CD14-positive monocyte (primary cell): Measurements from ENCODE around the gene MCC. TPM values are rescaled to one million over a fixed set of nuclear protein-coding genes. Genes with fewer than 3 reads are reported as not detected.

Experiments used
- DNase-seq, 3 donors: peaks; one replicate each; pipeline ENCODE4 v3.0.0-alpha.2; 2011 to 2022
- H2AFZ ChIP-seq: 2 replicates; pipeline ENCODE4 v1.6.0; 2012; ENCODE audit warnings: mild to moderate bottlenecking, low read depth, low read length, inconsistent platforms; ENCODE audit not compliant: insufficient read depth, poor library complexity, severe bottlenecking
- H3K27ac ChIP-seq, 2 donors: 1 replicate in 1 of 2; 2 replicates in 1 of 2; pipeline ENCODE4 v1.5.1; 2012 to 2013; ENCODE audit warnings: low read length in 2 of 2, control low read depth in 1 of 2, inconsistent platforms in 1 of 2, low read depth in 1 of 2, mild to moderate bottlenecking in 1 of 2
- H3K27me3 ChIP-seq, 2 donors: one replicate each; pipeline versions ENCODE4 v1.6.0 to v1.6.1; 2011 to 2013; ENCODE audit warnings: low read length in 2 of 2; ENCODE audit not compliant: control insufficient read depth in 2 of 2, insufficient read depth in 2 of 2
- H3K36me3 ChIP-seq, 2 donors: replicated peaks in 1 of 2; 1 replicate in 1 of 2; 2 replicates in 1 of 2; pipeline versions ENCODE4 v1.5.1 to v1.6.1; 2012 to 2013; ENCODE audit warnings: low read length in 2 of 2, control low read depth in 1 of 2, inconsistent platforms in 1 of 2, mild to moderate bottlenecking in 1 of 2; ENCODE audit not compliant: insufficient read depth in 2 of 2, control insufficient read depth in 1 of 2
- H3K4me1 ChIP-seq, 2 donors: 1 replicate in 1 of 2; 2 replicates in 1 of 2; pipeline versions ENCODE4 v1.5.1 to v1.6.1; 2012 to 2013; ENCODE audit warnings: low read length in 2 of 2, control low read depth in 1 of 2, inconsistent platforms in 1 of 2, mild to moderate bottlenecking in 1 of 2, moderate library complexity in 1 of 2; ENCODE audit not compliant: insufficient read depth in 2 of 2, control insufficient read depth in 1 of 2
- H3K4me2 ChIP-seq: replicated peaks from 2 replicates; pipeline ENCODE3; 2012; ENCODE audit warnings: low read length, moderate library complexity, mild to moderate bottlenecking; ENCODE audit not compliant: poor library complexity, severe bottlenecking; ENCODE audit errors: extremely low read depth
- H3K4me3 ChIP-seq, 3 experiments: fragments of 200-600 bp in 1 of 3; sonication (generic) in 1 of 3; replicated peaks in 1 of 3; 1 replicate in 2 of 3; 2 replicates in 1 of 3; pipeline ENCODE4 v1.5.1; 2011 to 2013; ENCODE audit warnings: low read length in 3 of 3, mild to moderate bottlenecking in 3 of 3, control low read depth in 2 of 3, low read depth in 2 of 3, inconsistent platforms in 1 of 3, moderate library complexity in 1 of 3
- H3K79me2 ChIP-seq: 2 replicates; pipeline ENCODE4 v1.6.0; 2012; ENCODE audit warnings: mild to moderate bottlenecking, control low read depth, inconsistent platforms, low read length, moderate library complexity; ENCODE audit not compliant: insufficient read depth
- H3K9ac ChIP-seq: 2 replicates; pipeline ENCODE4 v1.6.0; 2017; ENCODE audit warnings: low read length, mild to moderate bottlenecking; ENCODE audit not compliant: insufficient read depth, poor library complexity, severe bottlenecking
- H3K9me3 ChIP-seq, 2 donors: replicated peaks in 1 of 2; 1 replicate in 1 of 2; 2 replicates in 1 of 2; pipeline versions ENCODE4 v1.5.1 to v1.6.1; 2012 to 2013; ENCODE audit warnings: low read length in 2 of 2, control low read depth in 1 of 2; ENCODE audit not compliant: control insufficient read depth in 1 of 2, insufficient read depth in 1 of 2
- H4K20me1 ChIP-seq: 2 replicates; pipeline ENCODE4 v1.6.0; 2012; ENCODE audit warnings: mild to moderate bottlenecking, low read length, control low read depth, moderate library complexity; ENCODE audit not compliant: insufficient read depth
- H3K27ac Mint-ChIP-seq, 7 donors: one replicate each; pipeline ENCODE4 v1.8.0; 2020; ENCODE audit warnings: mild to moderate bottlenecking in 7 of 7, mixed read lengths in 7 of 7, moderate library complexity in 6 of 7, inconsistent platforms in 2 of 7
- H3K27me3 Mint-ChIP-seq, 3 donors: one replicate each; pipeline ENCODE4 v1.8.0; 2021 to 2022; ENCODE audit warnings: low read depth in 3 of 3, mild to moderate bottlenecking in 3 of 3, mixed read lengths in 3 of 3, moderate library complexity in 3 of 3, inconsistent platforms in 1 of 3
- H3K36me3 Mint-ChIP-seq, 2 donors: one replicate each; pipeline ENCODE4 v1.8.0; 2020; ENCODE audit warnings: mixed read lengths in 2 of 2, inconsistent platforms in 1 of 2, mild to moderate bottlenecking in 1 of 2
- H3K4me1 Mint-ChIP-seq: one replicate; pipeline ENCODE4 v1.8.0; 2020; ENCODE audit warnings: mild to moderate bottlenecking, mixed read lengths
- H3K4me3 Mint-ChIP-seq, 2 donors: one replicate each; pipeline ENCODE4 v1.8.0; 2020; ENCODE audit warnings: mild to moderate bottlenecking in 2 of 2, mixed read lengths in 2 of 2, moderate library complexity in 1 of 2
- H3K9me3 Mint-ChIP-seq, 7 donors: one replicate each; pipeline ENCODE4 v1.8.0; 2020 to 2022; ENCODE audit warnings: mixed read lengths in 7 of 7, mild to moderate bottlenecking in 6 of 7, moderate library complexity in 6 of 7, inconsistent platforms in 2 of 7
- CTCF ChIP-seq: fragments of 200-600 bp; IDR thresholded peaks from one replicate; pipeline ENCODE4 v1.8.0; 2022; ENCODE audit warnings: antibody characterized with exemption, mild to moderate bottlenecking
- WGBS: methylation state at CpG from one replicate; pipeline ENCODE4 v1.1.5; 2013; ENCODE audit warnings: missing lambda C conversion rate; ENCODE audit not compliant: insufficient coverage; 5-methylcytosine and 5-hydroxymethylcytosine counted together
- intact Hi-C, 2 donors: fragments of 100-400 bp; cut with micrococcal nuclease; formaldehyde crosslinking; loops; one replicate each; pipeline versions ENCODE4 v1.15.0 to v1.15.1; 2023
- polyA plus RNA-seq, 3 donors: library from polyadenylated mRNA; depleted of rRNA in 1 of 3; unstranded in 2 of 3; stranded (reverse) in 1 of 3; fragments of 300-500 nt in 2 of 3; fragments of >200 nt in 1 of 3; fragmentation: Illumina TruSeq in 2 of 3; gene quantifications; 1 replicate in 2 of 3; 2 replicates in 1 of 3; pipeline ENCODE4 v1.2.3, GENCODE V29; 2012 to 2021

MCC gene
- polyA plus RNA-seq, 3 donors = 0.09 TPM; not detected in 2

GRCh38 chr5:113031557-113031956, 456.7 kb downstream of the MCC start:
- TF ChIP-seq CTCF = no peak
- no peak overlapping the region for H3K4me3 ChIP-seq
- Mint-ChIP-seq H3K27ac (peak overlapping the region in 1 of 7 donors; percentile 60), H3K4me3 (no peak overlapping the region), H3K36me3 (peaks cover 11 to 14% of the 10 kb centered on the region in 2 donors), H3K4me1 (peaks cover 3% of the 10 kb centered on the region), H3K9me3 (no peaks in the 10 kb centered on the region), H3K27me3 (peaks cover 0 to 4% (median 1%) of the 10 kb centered on the region in 3 donors)
- DNase-seq = no peak
- no peak overlapping the region for H2AFZ ChIP-seq
- intact Hi-C loops = no loop called here
- H3K4me2 ChIP-seq = no peak overlapping the region
- no peaks in the 10 kb centered on the region for H3K9me3 ChIP-seq
- no peaks in the 10 kb centered on the region for H3K4me1 ChIP-seq
- no peak overlapping the region for H3K27ac ChIP-seq
- peaks cover 13% of the 10 kb centered on the region for H4K20me1 ChIP-seq
- no peak overlapping the region for H3K9ac ChIP-seq
- WGBS = 100% methylated on average over 1 of the region's 2 CpGs
- H3K36me3 ChIP-seq = peaks cover 12 to 15% of the 10 kb centered on the region in 2 donors
- H3K27me3 ChIP-seq = no peaks in the 10 kb centered on the region
- H3K79me2 ChIP-seq = no peaks in the 10 kb centered on the region

DNA sequence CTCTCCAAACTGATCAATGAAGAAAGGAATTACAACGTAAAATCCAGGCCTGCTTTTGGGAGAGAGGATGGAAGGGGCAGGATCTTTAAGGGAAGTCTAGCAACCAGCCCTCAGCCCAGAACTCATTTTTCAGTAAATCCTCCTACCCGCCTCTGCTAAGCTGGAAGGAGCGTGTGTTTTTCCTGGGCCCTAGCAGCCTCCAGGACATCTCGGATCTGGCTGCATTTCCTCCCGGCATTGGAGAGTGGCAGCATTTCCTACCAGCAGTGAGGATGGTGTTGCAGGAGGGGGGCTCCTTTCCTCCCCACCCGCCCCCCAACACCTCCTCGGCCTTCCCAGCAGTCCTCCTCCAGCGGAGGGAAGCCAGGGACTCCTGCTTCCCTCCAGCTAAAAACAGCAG, 457.1 kb downstream of the MCC start:
- Histone ChIP-seq H2AFZ (no peak overlapping the region), H3K9ac (no peak overlapping the region), H4K20me1 (peaks cover 13% of the 10 kb centered on the region), H3K4me3 (no peak overlapping the region), H3K4me2 (no peak overlapping the region), H3K4me1 (no peaks in the 10 kb centered on the region), H3K27me3 (no peaks in the 10 kb centered on the region), H3K27ac (no peak overlapping the region), H3K79me2 (no peaks in the 10 kb centered on the region), H3K36me3 (peaks cover 12 to 20% of the 10 kb centered on the region in 2 donors), H3K9me3 (no peaks in the 10 kb centered on the region)
- Mint-ChIP-seq H3K27me3 (peaks cover 0 to 4% (median 1%) of the 10 kb centered on the region in 3 donors), H3K4me1 (peaks cover 3% of the 10 kb centered on the region), H3K27ac (no peak overlapping the region), H3K4me3 (no peak overlapping the region), H3K9me3 (no peaks in the 10 kb centered on the region), H3K36me3 (peaks cover 12 to 19% of the 10 kb centered on the region in 2 donors)
- DNase-seq = no peak
- intact Hi-C loops = no loop called here
- TF ChIP-seq CTCF = no peak
- WGBS = no CpG with 5 or more reads among the region's 8 CpGs
